HG03565 (cell line): ENCODE measurements around the gene CFL2.
"Not testable (repeated sequence)": the region's sequence is repeated elsewhere in the genome, so short reads cannot be mapped to it uniquely, and the experiment has no call there.

ENCODE experiments used
- ATAC-seq: cut with Tn5 transposase; IDR thresholded peaks from one replicate; pipeline ENCODE4 v1.9.1; 2021; ENCODE audit warnings: mild to moderate bottlenecking, moderate library complexity; ENCODE audit not compliant: unreplicated experiment

CFL2 gene

DNA sequence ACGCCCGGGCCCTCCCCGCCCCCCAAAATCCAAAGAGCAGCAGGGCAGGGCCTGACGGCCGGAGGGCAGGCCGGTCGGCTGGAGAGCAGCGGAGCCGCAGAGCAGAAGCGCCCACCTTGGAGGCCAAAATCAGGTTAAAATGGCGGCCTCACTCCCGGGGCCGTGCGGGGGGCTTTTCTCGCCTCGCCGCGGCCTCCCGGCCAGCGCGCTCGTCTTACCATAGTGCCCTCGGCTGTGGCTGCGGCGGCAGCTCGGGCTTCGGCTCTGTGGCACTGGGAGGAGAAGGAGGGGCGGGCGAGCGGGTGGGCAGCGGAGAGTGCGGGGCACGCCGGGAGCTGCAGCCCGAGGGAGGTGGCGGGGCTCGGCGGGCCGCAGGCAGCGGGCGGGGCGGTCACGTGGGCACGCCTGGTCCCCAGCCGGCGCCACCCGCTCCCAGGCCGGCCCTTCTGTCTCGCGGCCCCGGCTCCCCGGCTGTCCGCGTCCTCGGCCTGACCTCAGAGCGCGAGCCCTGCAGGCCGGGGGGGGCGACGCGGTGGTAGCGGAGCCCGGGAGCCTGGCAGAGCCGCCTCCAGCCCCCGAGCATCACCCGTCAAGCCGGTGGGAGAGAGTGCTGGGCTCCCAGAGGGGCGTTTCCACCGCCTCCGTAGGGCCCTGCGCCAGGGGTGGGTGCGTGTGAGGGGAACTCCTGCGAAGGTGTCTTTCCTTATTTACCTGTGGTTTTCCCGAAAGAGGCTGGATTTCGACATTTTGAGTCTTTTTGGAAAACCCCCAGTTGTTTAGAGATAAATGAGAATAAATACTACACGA, at the start of gene CFL2:
TSS of gene CFL2 (minus strand) at position 274 of the 807 bp plus-strand sequence. CDS start at position 221, 53 bp downstream.
- peak; percentile 63 for ATAC-seq

GRCh38 chr14:34755215-34755614, 40.8 kb upstream of the CFL2 start:
- ATAC-seq: no peak

- ATAC-seq: no peak
Measured at GRCh38 chr14:34754687-34755086, 40.3 kb upstream of the CFL2 start.

- ATAC-seq: no peak
Measured at GRCh38 chr14:34750670-34751069, 36.3 kb upstream of the CFL2 start.

GRCh38 chr14:34750233-34750632, 35.8 kb upstream of the CFL2 start:
- ATAC-seq: no peak

DNA sequence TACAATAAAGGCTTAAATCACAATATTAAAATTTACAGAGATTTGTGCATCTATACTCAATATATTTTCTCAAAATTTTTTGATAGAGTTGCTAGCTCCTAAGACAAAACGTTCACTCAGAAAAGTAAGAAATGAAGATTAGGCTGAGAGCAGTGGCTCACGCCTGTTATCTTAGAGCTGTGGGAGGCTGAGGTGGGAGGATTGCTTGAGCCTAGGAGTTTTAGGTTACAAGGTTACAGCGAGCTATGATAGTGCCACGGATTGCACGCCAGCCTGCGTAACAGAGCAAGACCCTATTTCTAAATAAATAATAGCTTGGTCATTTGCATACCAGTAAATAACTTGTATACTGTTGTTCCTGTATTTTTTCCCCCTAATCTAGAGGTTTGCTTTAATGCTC, 35.0 kb upstream of the CFL2 start:
- no peak for ATAC-seq

DNA sequence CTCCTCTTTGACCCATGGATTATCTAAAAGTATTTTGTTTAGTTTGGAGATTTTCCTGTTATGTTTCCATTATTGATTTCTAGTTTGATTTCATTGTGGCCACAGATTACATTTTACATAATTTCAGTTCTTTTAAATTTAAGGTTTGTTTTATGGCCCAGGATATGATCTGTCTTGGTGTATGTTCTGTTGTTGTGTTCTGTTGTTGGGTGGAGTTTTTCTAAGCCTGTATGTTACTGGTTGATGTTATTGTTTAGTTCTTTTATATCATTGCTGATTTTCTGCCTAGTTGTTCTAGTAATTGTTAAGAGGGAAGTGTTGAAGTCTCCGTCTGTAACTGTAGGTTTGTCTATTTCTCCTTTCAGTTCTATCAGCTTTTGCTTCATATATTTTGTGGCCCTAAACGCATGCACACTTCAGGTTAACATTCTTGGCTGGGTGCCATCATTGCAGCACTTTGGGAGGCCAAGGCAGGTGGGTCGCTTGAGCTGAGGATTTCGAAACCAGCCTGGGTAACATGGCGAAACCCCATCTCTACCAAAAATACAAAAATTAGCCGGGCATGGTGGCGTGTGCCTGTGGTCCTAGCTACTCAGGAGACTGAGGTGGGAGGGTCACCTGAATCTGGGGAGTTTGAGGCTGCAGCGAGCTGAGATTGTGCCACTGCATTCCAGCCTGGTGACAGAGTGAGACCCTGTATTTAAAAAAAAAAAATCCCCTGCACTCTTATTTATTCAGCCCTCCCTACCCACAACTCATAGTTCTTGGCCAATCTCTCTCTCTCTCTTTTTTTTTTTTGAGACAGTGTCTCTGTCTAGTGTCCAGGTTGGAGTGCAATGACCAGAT, 28.1 kb upstream of the CFL2 start:
- ATAC-seq: no peak

DNA sequence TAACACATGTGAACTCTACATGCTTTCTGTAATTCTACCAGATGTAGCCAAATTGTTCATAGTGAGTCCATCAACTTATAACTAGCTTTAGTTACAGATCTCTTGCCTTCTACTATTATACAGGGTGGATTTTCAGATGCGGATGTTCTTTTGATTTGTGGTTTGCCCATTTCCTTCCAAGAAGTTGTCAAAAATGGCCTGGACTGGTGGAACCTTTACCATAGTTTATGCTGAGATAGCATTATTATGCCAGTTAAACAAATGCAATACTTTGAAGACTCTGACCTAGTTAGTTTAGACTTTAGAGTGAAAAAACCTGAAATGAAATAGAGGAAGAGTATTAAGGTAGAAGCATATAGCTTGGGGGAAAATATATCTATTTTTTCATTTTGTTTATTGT, 27.4 kb upstream of the CFL2 start:
- ATAC-seq: no peak

- ATAC-seq: not testable (repeated sequence)
Measured at GRCh38 chr14:34740139-34740538, 25.7 kb upstream of the CFL2 start.

DNA sequence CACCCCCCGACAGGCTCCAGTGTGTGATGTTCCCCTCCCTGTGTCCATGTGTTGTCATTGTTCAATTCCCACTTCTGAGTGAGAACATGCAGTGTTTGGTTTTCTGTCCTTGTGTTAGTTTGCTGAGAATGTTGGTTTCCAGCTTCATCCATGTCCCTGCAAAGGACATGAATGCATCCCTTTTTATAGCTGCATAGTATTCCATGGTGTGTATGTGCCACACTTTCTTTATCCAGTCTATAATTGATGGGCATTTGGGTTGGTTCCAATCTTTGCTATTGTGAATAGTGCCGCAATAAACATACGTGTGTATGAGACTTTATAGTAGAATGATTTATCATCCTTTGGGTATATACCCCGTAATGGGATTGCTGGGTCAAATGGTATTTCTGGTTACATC, 22.7 kb upstream of the CFL2 start:
- ATAC-seq: not testable (repeated sequence)

DNA sequence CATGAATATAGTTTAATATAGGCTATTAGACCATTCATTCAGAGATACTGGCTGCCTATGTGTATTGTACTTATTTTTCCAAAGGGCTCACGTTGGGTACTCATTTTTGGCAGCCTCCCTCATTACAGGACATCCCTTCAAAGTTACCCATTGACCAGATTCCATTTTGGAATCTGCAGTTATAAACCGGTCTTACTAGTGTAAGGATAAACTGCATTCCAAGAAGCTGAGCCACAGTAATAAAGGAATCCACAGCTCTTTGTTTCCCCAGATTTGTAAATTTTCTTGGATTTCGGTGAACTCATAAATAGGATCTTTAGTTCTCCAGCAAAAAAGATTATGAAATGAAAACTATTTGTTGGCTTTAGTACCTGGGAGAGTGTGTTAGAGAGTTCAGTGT, 18.9 kb upstream of the CFL2 start:
- ATAC-seq: no peak

- no peak for ATAC-seq
Measured at GRCh38 chr14:34732802-34733201, 18.4 kb upstream of the CFL2 start.

GRCh38 chr14:34723867-34724266, 9.5 kb upstream of the CFL2 start:
- ATAC-seq: no peak

DNA sequence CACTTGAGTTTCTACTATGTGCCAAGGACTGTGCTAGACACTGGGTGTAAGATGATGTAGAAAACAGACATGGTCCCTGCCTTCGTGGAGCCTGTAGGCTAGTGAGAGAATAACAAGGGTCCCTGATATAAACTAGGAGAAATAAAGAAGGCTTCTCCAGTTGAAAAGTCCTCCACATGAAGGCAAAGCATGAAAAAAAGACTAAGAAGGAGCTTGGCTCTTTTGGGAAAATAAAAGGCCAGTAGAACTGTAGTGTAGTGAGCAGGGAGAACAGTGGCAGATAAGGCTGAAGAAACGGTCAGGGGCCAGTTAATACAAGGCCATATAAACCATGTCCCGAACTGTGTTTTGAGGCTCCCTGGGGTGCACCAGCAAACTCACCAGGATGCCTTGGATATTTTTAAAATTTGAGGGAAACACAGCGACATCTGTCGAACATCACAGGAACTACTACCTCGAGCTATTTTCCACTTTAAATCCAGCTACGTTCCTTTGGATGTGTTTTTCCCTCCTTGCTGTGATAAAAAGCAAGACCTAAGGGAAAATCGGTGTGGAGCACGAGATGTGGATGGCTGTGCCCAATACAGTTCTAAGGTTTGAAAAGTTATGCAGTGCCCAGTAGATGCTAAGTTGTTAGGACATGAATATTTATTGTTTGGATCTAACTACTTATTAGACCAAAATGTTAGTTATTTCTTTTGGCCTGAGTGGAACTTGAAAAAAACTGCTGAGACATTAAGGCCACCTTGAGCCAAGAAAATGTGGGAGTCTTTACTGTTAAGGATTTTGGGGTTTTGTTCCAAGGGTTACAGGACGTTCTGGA, 8.5 kb upstream of the CFL2 start:
- ATAC-seq: no peak

DNA sequence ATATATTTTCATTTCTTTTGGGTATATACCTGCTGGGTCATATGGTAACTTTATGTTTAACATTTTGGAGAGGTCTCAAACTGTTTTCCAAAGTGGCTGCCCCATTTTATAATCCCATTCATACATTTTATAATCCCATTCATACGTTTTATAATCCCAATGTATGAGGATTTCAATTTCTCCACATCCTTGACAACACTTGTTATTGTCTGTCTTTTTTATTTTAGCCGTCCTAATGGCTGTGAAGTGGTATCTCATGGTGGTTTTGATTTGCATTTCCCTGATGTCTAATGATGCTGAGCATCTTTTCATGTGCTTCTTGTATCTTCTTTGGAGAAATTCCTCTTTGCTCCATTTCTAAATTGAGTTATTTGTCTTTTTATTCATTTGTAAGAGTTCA, 6.7 kb upstream of the CFL2 start:
- no peak for ATAC-seq

DNA sequence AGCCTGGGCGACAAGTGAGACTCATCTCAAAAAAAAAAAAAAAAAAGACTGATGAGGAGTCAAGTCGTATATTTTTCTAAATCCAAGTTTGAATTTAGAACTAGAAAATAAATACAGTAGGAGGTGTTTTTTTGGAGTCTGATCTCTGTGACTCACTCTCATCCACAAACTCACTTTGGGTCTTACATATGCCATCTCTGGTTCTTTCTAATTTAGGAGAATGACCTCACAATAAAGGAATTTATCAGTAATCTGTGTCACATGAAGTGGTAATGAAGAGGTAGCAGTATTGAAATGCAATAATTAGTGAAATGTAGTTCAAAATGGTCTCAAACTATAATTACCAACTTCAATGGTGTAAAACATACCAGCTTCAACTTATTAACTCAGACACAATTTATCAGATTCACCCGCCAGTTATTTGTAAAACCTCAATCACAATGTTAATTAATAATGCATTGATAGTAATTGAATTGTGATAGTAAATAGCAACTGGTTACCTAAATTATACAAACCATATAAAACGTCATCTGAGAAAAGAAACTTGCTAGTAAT, 4.4 kb upstream of the CFL2 start:
- ATAC-seq: no peak

- ATAC-seq: no peak
Measured at GRCh38 chr14:34715127-34715863, 902 bp upstream of the CFL2 start.

DNA sequence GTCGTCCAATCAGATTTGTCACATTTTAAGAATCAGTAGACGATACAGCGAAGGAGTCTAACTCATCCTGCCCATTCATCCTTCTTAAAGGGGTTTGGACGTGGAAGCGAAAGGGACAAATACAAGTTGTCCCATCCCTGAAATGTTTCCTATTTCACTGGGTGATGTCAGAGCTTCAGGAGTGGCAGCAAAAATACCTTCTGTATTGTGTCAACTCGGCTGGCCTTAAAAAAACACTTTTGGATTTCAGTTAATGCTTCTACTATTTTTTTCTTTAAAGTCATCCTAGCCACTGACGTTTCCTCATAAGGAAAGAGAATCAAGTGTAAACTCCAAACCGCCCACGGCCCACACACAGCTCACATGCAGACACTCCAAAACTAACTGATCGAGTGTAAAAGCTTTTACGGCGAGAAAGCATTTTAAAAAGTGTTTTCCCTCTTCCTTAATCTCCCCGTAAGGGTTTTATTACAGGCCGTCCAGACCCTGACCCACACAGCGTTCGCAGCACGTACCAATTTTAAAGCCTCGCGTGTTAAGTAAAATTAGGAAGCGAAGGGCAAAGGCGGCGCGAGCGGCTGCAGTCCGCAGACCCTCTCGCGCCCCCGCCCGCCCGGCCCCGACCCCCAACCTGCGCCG, 593 bp downstream of the CFL2 start:
- ATAC-seq: no peak

DNA sequence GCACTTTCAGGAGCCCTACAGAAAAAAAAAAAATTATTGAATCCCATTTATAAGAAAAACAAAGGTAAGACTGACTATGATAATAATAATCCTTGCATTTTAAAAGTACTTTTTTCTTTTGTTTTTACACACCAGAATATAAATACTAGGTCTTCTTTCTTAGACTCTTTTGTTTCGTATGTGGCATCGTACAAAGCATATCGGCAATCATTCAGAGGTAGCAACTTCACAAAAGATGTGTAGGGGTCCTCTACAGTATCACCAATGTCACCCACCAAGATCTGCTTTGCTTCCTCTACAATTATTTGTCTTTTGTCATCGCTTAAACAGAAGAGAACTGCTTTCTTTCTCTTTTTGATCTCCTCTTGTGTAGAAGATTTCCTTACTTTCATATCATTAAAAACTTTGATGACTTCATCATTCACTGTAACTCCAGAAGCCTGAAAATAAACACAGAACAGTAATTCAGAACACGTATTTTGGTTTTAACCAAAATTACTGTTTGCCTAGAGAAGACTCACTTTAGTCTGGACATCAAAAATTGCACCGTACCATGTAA, 1.2 kb downstream of the CFL2 start:
- ATAC-seq: no peak
